Measurements from ENCODE around the gene POMGNT1.

The POMGNT1 gene

GRCh38 chr1:46166521-46167462 is 31.4 kb downstream of the POMGNT1 start:
- H3K9ac ChIP-seq (ENCODE audit: low read length), result no peak overlapping the region
- no peaks in the 10 kb centered on the region for H3K9me3 ChIP-seq (replicated peaks; ENCODE audit: insufficient read depth, low read length)
- H3K9me2 ChIP-seq (replicated peaks; ENCODE audit: insufficient read depth, low read length), result no peaks in the 10 kb centered on the region
- H3K36me3 ChIP-seq (replicated peaks; ENCODE audit: insufficient read depth, low read length), result no peaks in the 10 kb centered on the region
- H3F3A ChIP-seq (ENCODE audit: insufficient read depth, low read length), result no peaks in the 10 kb centered on the region
- no peak overlapping the region for H3K27ac ChIP-seq (ENCODE audit: low read length)
- H3K4me2 ChIP-seq (ENCODE audit: low read depth, low read length), result no peak overlapping the region
- no peaks in the 10 kb centered on the region for H4K20me1 ChIP-seq (ENCODE audit: insufficient read depth, low read length)
- no peaks in the 10 kb centered on the region for H3K27me3 ChIP-seq (replicated peaks; ENCODE audit: insufficient read depth, low read length)
- no peak overlapping the region for H2AFZ ChIP-seq (ENCODE audit: low read length)
- TF ChIP-seq CTCF (IDR thresholded peaks at IDR 0.05; ENCODE audit: low read length) (no peak), EZH2 (optimal IDR thresholded peaks at IDR 0.05; ENCODE audit: low read depth, low read length) (no peak)
- H3K4me1 ChIP-seq (ENCODE audit: low read length), result no peaks in the 10 kb centered on the region
- DNase-seq, result no peak
- H3K79me2 ChIP-seq (ENCODE audit: low read length), result no peaks in the 10 kb centered on the region
- H3K4me3 ChIP-seq (ENCODE audit: low read length), result no peak overlapping the region

- H2AFZ ChIP-seq (ENCODE audit: low read length), result peak overlapping the region; percentile 36
- peaks cover 22% of the 10 kb centered on the region for H3K4me1 ChIP-seq (ENCODE audit: low read length)
- H3K27ac ChIP-seq (ENCODE audit: low read length), result peak overlapping the region; percentile 81
- peak overlapping the region; percentile 54 for H3K9ac ChIP-seq (ENCODE audit: low read length)
- H3K27me3 ChIP-seq (replicated peaks; ENCODE audit: insufficient read depth, low read length), result no peaks in the 10 kb centered on the region
- H3K79me2 ChIP-seq (ENCODE audit: low read length), result no peaks in the 10 kb centered on the region
- H3K4me2 ChIP-seq (ENCODE audit: low read depth, low read length), result peak overlapping the region; percentile 96
- H4K20me1 ChIP-seq (ENCODE audit: insufficient read depth, low read length), result no peaks in the 10 kb centered on the region
- H3K36me3 ChIP-seq (replicated peaks; ENCODE audit: insufficient read depth, low read length), result no peaks in the 10 kb centered on the region
- no peaks in the 10 kb centered on the region for H3K9me3 ChIP-seq (replicated peaks; ENCODE audit: insufficient read depth, low read length)
- H3F3A ChIP-seq (ENCODE audit: insufficient read depth, low read length), result peaks cover 17% of the 10 kb centered on the region
- TF ChIP-seq CTCF (IDR thresholded peaks at IDR 0.05; ENCODE audit: low read length), result no peak
- TF ChIP-seq EZH2phosphoT487 (IDR thresholded peaks at IDR 0.05; ENCODE audit: low read length), result no peak
- no peak for TF ChIP-seq EZH2 (optimal IDR thresholded peaks at IDR 0.05; ENCODE audit: low read depth, low read length)
- peak overlapping the region; percentile 49 for H3K4me3 ChIP-seq (ENCODE audit: low read length)
- DNase-seq, result peak; percentile 64
- no peaks in the 10 kb centered on the region for H3K9me2 ChIP-seq (replicated peaks; ENCODE audit: insufficient read depth, low read length)
Measured at GRCh38 chr1:46160212-46160611, 38.0 kb downstream of the POMGNT1 start.

- no peak for TF ChIP-seq EZH2 (optimal IDR thresholded peaks at IDR 0.05; ENCODE audit: low read depth, low read length)
- TF ChIP-seq EZH2phosphoT487 (IDR thresholded peaks at IDR 0.05; ENCODE audit: low read length), result no peak
- no peak for TF ChIP-seq CTCF (IDR thresholded peaks at IDR 0.05; ENCODE audit: low read length)
- Histone ChIP-seq H3K27ac (ENCODE audit: low read length) (peak overlapping the region; percentile 81), H3K36me3 (replicated peaks; ENCODE audit: insufficient read depth, low read length) (no peaks in the 10 kb centered on the region), H2AFZ (ENCODE audit: low read length) (peak overlapping the region; percentile 36), H3K4me1 (ENCODE audit: low read length) (peaks cover 22% of the 10 kb centered on the region), H3K4me3 (ENCODE audit: low read length) (peak overlapping the region; percentile 49), H3K4me2 (ENCODE audit: low read depth, low read length) (peak overlapping the region; percentile 96), H3K9me3 (replicated peaks; ENCODE audit: insufficient read depth, low read length) (no peaks in the 10 kb centered on the region), H3K9me2 (replicated peaks; ENCODE audit: insufficient read depth, low read length) (no peaks in the 10 kb centered on the region), H3K79me2 (ENCODE audit: low read length) (no peaks in the 10 kb centered on the region), H3F3A (ENCODE audit: insufficient read depth, low read length) (peaks cover 17% of the 10 kb centered on the region), H3K9ac (ENCODE audit: low read length) (peak overlapping the region; percentile 54), H4K20me1 (ENCODE audit: insufficient read depth, low read length) (no peaks in the 10 kb centered on the region), H3K27me3 (replicated peaks; ENCODE audit: insufficient read depth, low read length) (no peaks in the 10 kb centered on the region)
- peak; percentile 76 for DNase-seq
Measured at GRCh38 chr1:46159516-46159915, 38.7 kb downstream of the POMGNT1 start.

Measured in MM.1S (cell line).